GM23248 (cell line): Measurements from ENCODE around the gene SLC7A4. TPM values are rescaled to one million over a fixed set of nuclear protein-coding genes. Genes with fewer than 3 reads are reported as not detected.
"Not testable (repeated sequence)": the region's sequence is repeated elsewhere in the genome, so short reads cannot be mapped to it uniquely, and the experiment has no call there.

Source experiments
- DNase-seq: peaks from one replicate; pipeline ENCODE4 v3.0.0-alpha.2; 2015
- H2AFZ ChIP-seq: fragments of 200-600 bp; sonication (generic); 2 replicates; pipeline ENCODE4 v1.6.1; 2016; ENCODE audit warnings: antibody characterized with exemption
- H3F3A ChIP-seq: fragments of 200-600 bp; sonication (generic); 2 replicates; pipeline ENCODE4 v1.6.1; 2016; ENCODE audit warnings: mild to moderate bottlenecking, antibody characterized with exemption, mixed run types; ENCODE audit not compliant: insufficient read depth
- H3K27ac ChIP-seq: fragments of 200-600 bp; sonication (generic); 2 replicates; pipeline ENCODE4 v1.5.1; 2016; ENCODE audit warnings: mild to moderate bottlenecking
- H3K27me3 ChIP-seq: fragments of 200-600 bp; sonication (generic); replicated peaks from 2 replicates; pipeline ENCODE4 v1.6.1; 2016; ENCODE audit warnings: mild to moderate bottlenecking; ENCODE audit not compliant: insufficient read depth
- H3K36me3 ChIP-seq: fragments of 200-600 bp; sonication (generic); 2 replicates; pipeline ENCODE4 v1.6.1; 2016; ENCODE audit warnings: low read depth, mild to moderate bottlenecking
- H3K4me1 ChIP-seq: fragments of 200-600 bp; sonication (generic); 2 replicates; pipeline ENCODE4 v1.6.1; 2016; ENCODE audit warnings: mild to moderate bottlenecking; ENCODE audit not compliant: insufficient read depth
- H3K4me2 ChIP-seq: fragments of 200-600 bp; sonication (generic); one replicate; pipeline ENCODE4 v1.6.1; 2016; ENCODE audit warnings: mild to moderate bottlenecking; ENCODE audit not compliant: unreplicated experiment
- H3K4me3 ChIP-seq: fragments of 200-600 bp; sonication (generic); 2 replicates; pipeline ENCODE4 v1.5.1; 2016; ENCODE audit warnings: mild to moderate bottlenecking
- H3K79me2 ChIP-seq: fragments of 200-600 bp; sonication (generic); 2 replicates; pipeline ENCODE4 v1.6.1; 2016; ENCODE audit warnings: mild to moderate bottlenecking; ENCODE audit not compliant: insufficient read depth
- H3K9ac ChIP-seq: fragments of 200-600 bp; sonication (generic); 2 replicates; pipeline ENCODE4 v1.6.1; 2016; ENCODE audit warnings: mild to moderate bottlenecking
- H3K9me2 ChIP-seq: fragments of 200-600 bp; sonication (generic); 2 replicates; pipeline ENCODE4 v1.6.1; 2016; ENCODE audit warnings: mixed run types, mild to moderate bottlenecking, moderate library complexity; ENCODE audit not compliant: insufficient read depth
- H3K9me3 ChIP-seq: fragments of 200-600 bp; sonication (generic); one replicate; pipeline ENCODE4 v1.6.1; 2017; ENCODE audit warnings: low read depth
- H4K20me1 ChIP-seq: fragments of 200-600 bp; sonication (generic); 2 replicates; pipeline ENCODE4 v1.6.0; 2016; ENCODE audit not compliant: insufficient read depth
- EZH2 ChIP-seq: fragments of 200-600 bp; sonication (generic); IDR thresholded peaks from 2 replicates; pipeline ENCODE4 v1.6.1; 2018; ENCODE audit warnings: antibody characterized with exemption, mild to moderate bottlenecking; ENCODE audit not compliant: insufficient read depth, poor library complexity, severe bottlenecking
- EZH2phosphoT487 ChIP-seq: fragments of 200-600 bp; sonication (generic); IDR thresholded peaks from 2 replicates; pipeline ENCODE4 v1.6.1; 2018; ENCODE audit warnings: antibody characterized with exemption, moderate library complexity, mild to moderate bottlenecking, low read depth; ENCODE audit not compliant: insufficient read depth
- WGBS, 2 experiments: methylation state at CpG; one replicate each; pipeline ENCODE4 v1.1.6; 2015 to 2017; ENCODE audit warnings: low lambda C conversion rate in 2 of 2, low coverage in 1 of 2; ENCODE audit errors: missing lambda C conversion rate in 2 of 2; 5-methylcytosine and 5-hydroxymethylcytosine counted together
- in situ Hi-C: fragments of 300-500 bp; cut with MboI; formaldehyde crosslinking; loops from 2 replicates; pipeline ENCODE4 v1.15.0; 2020
- polyA plus RNA-seq: library from polyadenylated mRNA; unstranded; fragments of >200 nt; fragmentation: Nextera tagmentation; extraction: Ambion mirVana; gene quantifications from 2 replicates; pipeline ENCODE4 v1.2.1, GENCODE V29; 2016
- total RNA-seq: library from RNA; depleted of rRNA; stranded (reverse); fragments of >200 nt; shearing (Covaris generic); gene quantifications from 2 replicates; pipeline ENCODE4 v1.2.3, GENCODE V29; 2014

Gene SLC7A4
- total and polyA plus RNA-seq, 2 experiments from 2014 or later = not detected

GRCh38 chr22:21043860-21044535 lies 11.6 kb upstream of the SLC7A4 start:
- WGBS, 2 experiments = 85 to 88% methylated on average over 9 to 15 of the region's 15 CpGs
- Histone ChIP-seq H3K36me3 (no peaks in the 10 kb centered on the region), H4K20me1 (no peaks in the 10 kb centered on the region), H3K79me2 (no peaks in the 10 kb centered on the region), H3K4me2 (peak overlapping the region; percentile 93), H3F3A (peaks cover 9% of the 10 kb centered on the region; the same call in 1 of the 2 replicates), H3K4me3 (no peak overlapping the region), H3K9me3 (no peaks in the 10 kb centered on the region), H3K27me3 (no peaks in the 10 kb centered on the region), H3K4me1 (peaks cover 30% of the 10 kb centered on the region), H3K27ac (no peak overlapping the region), H2AFZ (no peak overlapping the region), H3K9me2 (no peaks in the 10 kb centered on the region), H3K9ac (peak overlapping the region; percentile 81; the same call in 1 of the 2 replicates)
- no peak for TF ChIP-seq EZH2
- TF ChIP-seq EZH2phosphoT487 = no peak
- no peak for DNase-seq
- in situ Hi-C loops = no loop called here

GRCh38 chr22:21042978-21043859 lies 10.9 kb upstream of the SLC7A4 start:
- TF ChIP-seq EZH2 (no peak), EZH2phosphoT487 (no peak)
- Histone ChIP-seq H3K27me3 (no peaks in the 10 kb centered on the region), H3K36me3 (no peaks in the 10 kb centered on the region), H3K9me3 (no peaks in the 10 kb centered on the region), H3K4me2 (no peak overlapping the region), H3K79me2 (no peaks in the 10 kb centered on the region), H2AFZ (no peak overlapping the region), H3K27ac (no peak overlapping the region), H3K4me1 (peaks cover 35% of the 10 kb centered on the region), H3K9ac (no peak overlapping the region), H3K4me3 (no peak overlapping the region), H3K9me2 (no peaks in the 10 kb centered on the region), H4K20me1 (no peaks in the 10 kb centered on the region), H3F3A (peaks cover 14% of the 10 kb centered on the region)
- in situ Hi-C loops = no loop called here
- DNase-seq = peak; percentile 42
- 84 to 95% methylated on average over 6 of the region's 6 CpGs for WGBS, 2 experiments

- H3K36me3 ChIP-seq = no peaks in the 10 kb centered on the region
- no peaks in the 10 kb centered on the region for H3K9me2 ChIP-seq
- TF ChIP-seq EZH2phosphoT487 (no peak), EZH2 (no peak)
- no peak overlapping the region for H2AFZ ChIP-seq
- H3K27me3 ChIP-seq = no peaks in the 10 kb centered on the region
- no peaks in the 10 kb centered on the region for H3K79me2 ChIP-seq
- H3K4me2 ChIP-seq = peak overlapping the region; percentile 2
- peak overlapping the region; percentile 39; the same call in 1 of the 2 replicates for H3K27ac ChIP-seq
- in situ Hi-C loops = no loop called here
- H4K20me1 ChIP-seq = no peaks in the 10 kb centered on the region
- H3K4me3 ChIP-seq = no peak overlapping the region
- 60 to 63% methylated on average over 4 of the region's 4 CpGs for WGBS, 2 experiments
- H3K4me1 ChIP-seq = peaks cover 43% of the 10 kb centered on the region
- H3K9ac ChIP-seq = no peak overlapping the region
- peak; percentile 80 for DNase-seq
- peaks cover 23% of the 10 kb centered on the region for H3F3A ChIP-seq
- no peaks in the 10 kb centered on the region for H3K9me3 ChIP-seq
Observed at GRCh38 chr22:21041937-21042336, 9.6 kb upstream of the SLC7A4 start.

GRCh38 chr22:21039158-21039557 lies 6.8 kb upstream of the SLC7A4 start:
- 93 to 95% methylated on average over 5 of the region's 5 CpGs for WGBS, 2 experiments
- peaks cover 30% of the 10 kb centered on the region for H3K4me1 ChIP-seq
- H3K27me3 ChIP-seq, H4K20me1 ChIP-seq, DNase-seq, H3K9ac ChIP-seq, H3K9me2 ChIP-seq, H3K4me2 ChIP-seq, H3K79me2 ChIP-seq, H2AFZ ChIP-seq, H3K9me3 ChIP-seq, H3K4me3 ChIP-seq, H3K27ac ChIP-seq, in situ Hi-C loops, H3K36me3 ChIP-seq: not testable (repeated sequence)
- H3F3A ChIP-seq = peaks cover 23% of the 10 kb centered on the region
